ENCODE measurements around the gene MROH8.
"Not testable (repeated sequence)": the region's sequence is repeated elsewhere in the genome, so short reads cannot be mapped to it uniquely, and the experiment has no call there.

Gene MROH8

DNA sequence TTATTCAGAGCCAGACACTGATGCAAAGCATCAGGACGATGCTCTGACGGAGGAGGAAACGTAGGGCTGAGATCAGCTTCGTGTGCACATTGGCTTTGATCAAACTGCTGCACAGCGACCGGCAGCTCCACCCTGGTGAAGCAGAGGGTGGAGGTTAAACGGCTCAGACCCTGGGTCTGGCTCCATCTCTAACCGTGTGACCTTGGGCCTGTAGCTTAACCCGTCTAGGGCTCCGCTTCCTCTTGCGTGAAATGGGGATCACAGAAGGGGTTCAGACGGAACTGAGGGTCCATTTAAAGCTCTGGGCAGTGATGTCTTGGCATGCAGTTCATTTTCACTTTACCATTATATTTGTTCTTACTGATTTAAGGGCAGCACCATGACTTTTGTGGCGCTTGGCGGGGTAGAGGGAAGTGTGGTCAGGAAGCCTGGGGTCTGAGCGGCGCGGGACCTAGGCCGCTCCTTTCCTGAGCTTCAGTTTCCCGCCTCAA lies 84.2 kb downstream of the MROH8 start:
- Mint-ChIP-seq H3K36me3 (peaks cover 3% of the 10 kb centered on the region), H3K27ac (peak overlapping the region; percentile 98), H3K9me3 (no peaks in the 10 kb centered on the region), H3K4me1 (peaks cover 40% of the 10 kb centered on the region), H3K4me3 (peak overlapping the region; percentile 99), H3K27me3 (no peaks in the 10 kb centered on the region)

GRCh38 chr20:37090407-37090806 lies 88.9 kb downstream of the MROH8 start:
- no peaks in the 10 kb centered on the region for H3K9me3 Mint-ChIP-seq
- no peaks in the 10 kb centered on the region for H3K27me3 Mint-ChIP-seq
- no peak overlapping the region for H3K4me3 Mint-ChIP-seq
- peaks cover 38% of the 10 kb centered on the region for H3K4me1 Mint-ChIP-seq
- H3K27ac Mint-ChIP-seq, result no peak overlapping the region
- H3K36me3 Mint-ChIP-seq, result peaks cover 6% of the 10 kb centered on the region

- peaks cover 40% of the 10 kb centered on the region for H3K4me1 Mint-ChIP-seq
- H3K36me3 Mint-ChIP-seq, result peaks cover 11% of the 10 kb centered on the region
- H3K9me3 Mint-ChIP-seq, result no peaks in the 10 kb centered on the region
- H3K4me3 Mint-ChIP-seq, result no peak overlapping the region
- H3K27me3 Mint-ChIP-seq, result no peaks in the 10 kb centered on the region
- no peak overlapping the region for H3K27ac Mint-ChIP-seq
These were observed 97.5 kb downstream of the MROH8 start for GRCh38 chr20:37081717-37082289.

GRCh38 chr20:37077009-37077408 lies 102.3 kb downstream of the MROH8 start:
- Mint-ChIP-seq H3K27me3 (no peaks in the 10 kb centered on the region), H3K27ac (no peak overlapping the region), H3K9me3 (peaks cover 5% of the 10 kb centered on the region), H3K36me3 (peaks cover 13% of the 10 kb centered on the region), H3K4me1 (peaks cover 59% of the 10 kb centered on the region), H3K4me3 (no peak overlapping the region)

DNA sequence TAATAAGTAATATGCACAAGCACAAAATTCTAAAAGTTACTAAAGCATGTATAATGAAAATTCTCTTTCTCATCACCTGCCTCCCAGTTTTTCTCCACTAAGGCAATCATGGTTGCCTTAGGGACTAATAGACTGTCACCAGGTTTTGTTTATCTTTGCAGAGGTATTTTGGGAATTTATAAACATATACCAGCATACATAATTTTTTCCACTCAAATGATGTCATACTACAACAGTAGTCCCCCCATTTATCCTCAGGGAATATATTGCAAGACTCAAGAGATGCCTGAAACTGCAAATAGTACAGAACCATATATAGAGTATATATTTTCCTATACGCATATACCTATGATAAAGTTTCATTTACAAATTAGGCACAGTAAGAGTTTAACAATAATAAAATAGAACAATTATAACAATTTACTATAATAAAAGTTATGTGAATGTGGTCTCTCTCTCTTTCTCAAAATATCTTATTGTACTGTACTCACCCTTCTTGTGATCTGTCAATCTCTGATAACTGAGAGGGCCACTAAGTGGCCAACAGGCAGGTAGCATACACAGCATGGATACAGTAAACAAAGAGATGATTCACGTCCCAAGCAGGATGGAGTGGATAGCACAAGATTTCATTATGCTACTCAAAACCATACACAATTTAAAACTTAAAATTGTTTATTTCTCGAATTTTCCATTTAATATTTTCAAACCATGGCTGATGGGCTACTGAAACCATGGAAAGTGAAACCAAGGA lies 103.2 kb downstream of the MROH8 start:
- Mint-ChIP-seq H3K27me3 (no peaks in the 10 kb centered on the region), H3K4me1 (peaks cover 59% of the 10 kb centered on the region), H3K9me3 (peaks cover 5% of the 10 kb centered on the region), H3K4me3 (no peak overlapping the region), H3K27ac (no peak overlapping the region), H3K36me3 (peaks cover 16% of the 10 kb centered on the region)

DNA sequence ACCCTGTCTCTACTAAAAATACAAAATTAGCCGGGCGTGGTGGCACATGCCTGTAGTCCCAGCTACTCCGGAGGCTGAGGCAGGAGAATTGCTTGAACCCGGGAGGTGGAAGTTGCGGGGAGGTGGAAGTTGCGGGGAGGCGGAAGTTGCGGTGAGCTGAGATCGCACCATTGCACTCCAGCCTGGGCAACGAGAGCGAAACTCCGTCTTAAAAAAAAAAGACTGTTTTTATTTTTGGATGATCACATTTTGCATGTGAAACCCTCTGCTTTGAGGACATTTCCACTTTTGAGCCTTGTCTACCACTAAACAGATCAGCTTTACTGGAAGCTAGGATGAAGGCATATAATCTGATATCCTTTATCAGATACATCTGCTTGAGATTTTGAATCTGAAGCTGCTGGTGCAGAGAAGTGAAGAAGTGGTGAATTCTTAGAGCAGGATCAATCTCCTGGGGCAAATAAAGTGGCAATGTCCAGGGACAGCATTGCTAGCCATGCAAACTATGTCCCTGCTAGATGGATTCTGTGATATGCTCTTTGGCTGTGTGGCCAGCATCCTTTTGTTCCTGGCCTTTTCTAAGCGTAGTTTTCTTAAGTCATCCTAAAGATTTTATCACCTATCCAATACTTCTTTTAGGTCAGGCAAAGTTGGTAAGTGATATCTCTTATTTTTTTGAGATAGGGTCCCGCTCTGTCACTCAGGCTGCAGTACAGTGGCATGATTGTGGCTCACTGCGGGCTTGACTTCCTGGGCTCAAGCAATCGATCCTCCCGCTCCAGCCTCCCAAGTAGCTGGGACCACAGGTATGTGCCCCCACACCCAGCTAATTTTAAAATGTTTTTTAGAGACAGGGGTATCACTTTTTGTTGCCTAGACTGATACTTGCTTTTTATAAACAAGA lies 106.8 kb downstream of the MROH8 start:
- H3K4me1 Mint-ChIP-seq, result peaks cover 39% of the 10 kb centered on the region
- H3K27ac Mint-ChIP-seq, result peak overlapping the region; percentile 91
- H3K9me3 Mint-ChIP-seq, result peaks cover 5% of the 10 kb centered on the region
- H3K36me3 Mint-ChIP-seq, result peaks cover 7% of the 10 kb centered on the region
- H3K4me3 Mint-ChIP-seq, result no peak overlapping the region
- H3K27me3 Mint-ChIP-seq, result no peaks in the 10 kb centered on the region

DNA sequence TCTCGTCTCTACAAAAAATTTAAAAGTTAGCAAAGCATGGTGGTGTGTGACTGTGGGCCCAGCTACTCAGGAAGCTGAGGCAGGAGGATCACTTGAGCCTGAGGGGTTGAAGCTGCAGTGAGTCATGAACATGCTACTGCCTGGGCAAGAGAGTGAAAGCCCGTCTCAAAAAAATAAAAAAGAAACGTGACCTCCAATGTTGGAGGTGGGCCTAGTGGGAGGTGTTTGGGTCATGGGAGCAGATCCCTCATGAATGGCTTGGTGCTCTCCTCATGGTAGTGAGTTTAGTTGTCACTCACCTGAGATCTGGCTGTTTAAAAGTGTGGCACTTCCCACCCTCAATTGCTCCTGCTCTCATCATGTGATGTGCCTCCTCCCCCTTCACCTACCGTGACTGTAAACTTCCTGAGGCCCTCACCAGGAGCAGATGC lies 107.9 kb downstream of the MROH8 start:
- Mint-ChIP-seq H3K27me3 (no peaks in the 10 kb centered on the region), H3K27ac (peak overlapping the region; percentile 91), H3K4me1 (peaks cover 35% of the 10 kb centered on the region), H3K9me3 (peaks cover 5% of the 10 kb centered on the region), H3K36me3 (peaks cover 7% of the 10 kb centered on the region), H3K4me3 (peak overlapping the region; percentile 60)

DNA sequence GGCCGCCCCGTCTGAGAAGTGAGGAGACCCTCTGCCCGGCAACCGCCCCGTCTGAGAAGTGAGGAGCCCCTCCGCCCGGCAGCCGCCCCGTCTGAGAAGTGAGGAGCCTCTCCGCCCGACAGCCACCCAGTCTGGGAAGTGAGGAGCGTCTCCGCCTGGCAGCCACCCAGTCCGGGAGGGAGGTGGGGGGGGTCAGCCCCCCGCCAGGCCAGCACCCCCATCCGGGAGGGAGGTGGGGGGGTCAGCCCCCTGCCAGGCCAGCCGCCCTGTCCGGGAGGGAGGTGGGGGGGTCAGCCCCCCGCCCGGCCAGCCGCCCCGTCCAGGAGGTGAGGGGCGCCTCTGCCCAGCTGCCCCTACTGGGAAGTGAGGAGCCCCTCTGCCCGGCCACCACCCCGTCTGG lies 109.8 kb downstream of the MROH8 start:
- H3K27me3 Mint-ChIP-seq, H3K4me3 Mint-ChIP-seq, H3K9me3 Mint-ChIP-seq, H3K36me3 Mint-ChIP-seq, H3K27ac Mint-ChIP-seq: not testable (repeated sequence)
- peaks cover 30% of the 10 kb centered on the region for H3K4me1 Mint-ChIP-seq

GRCh38 chr20:37066168-37066567 lies 113.2 kb downstream of the MROH8 start:
- H3K4me3 Mint-ChIP-seq, result no peak overlapping the region
- H3K27me3 Mint-ChIP-seq, result no peaks in the 10 kb centered on the region
- H3K36me3 Mint-ChIP-seq, result peaks cover 7% of the 10 kb centered on the region
- no peaks in the 10 kb centered on the region for H3K9me3 Mint-ChIP-seq
- no peak overlapping the region for H3K27ac Mint-ChIP-seq
- H3K4me1 Mint-ChIP-seq, result peaks cover 9% of the 10 kb centered on the region

DNA sequence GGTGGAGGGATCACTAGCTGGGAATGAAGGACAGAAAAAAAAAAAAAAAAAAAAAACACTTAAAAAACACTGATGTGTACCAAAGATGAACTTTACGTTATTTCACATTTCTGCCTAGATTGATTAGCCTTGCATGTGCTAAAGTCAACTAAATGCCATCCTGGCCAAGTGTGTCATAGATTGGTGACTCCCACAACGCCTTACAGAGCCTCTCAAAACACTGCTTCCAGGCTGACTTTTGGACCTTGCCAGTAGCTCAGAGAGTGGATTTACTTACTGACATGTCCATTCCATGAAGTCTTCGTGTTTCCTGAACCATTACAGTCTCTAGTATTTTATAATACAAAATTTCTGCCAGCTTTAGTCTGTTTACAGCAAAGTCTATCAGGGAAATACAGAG lies 124.1 kb downstream of the MROH8 start:
- H3K27ac Mint-ChIP-seq, result no peak overlapping the region
- peaks cover 3% of the 10 kb centered on the region for H3K4me1 Mint-ChIP-seq
- H3K36me3 Mint-ChIP-seq, result peaks cover 42% of the 10 kb centered on the region
- H3K4me3 Mint-ChIP-seq, result no peak overlapping the region
- no peaks in the 10 kb centered on the region for H3K27me3 Mint-ChIP-seq
- no peaks in the 10 kb centered on the region for H3K9me3 Mint-ChIP-seq

DNA sequence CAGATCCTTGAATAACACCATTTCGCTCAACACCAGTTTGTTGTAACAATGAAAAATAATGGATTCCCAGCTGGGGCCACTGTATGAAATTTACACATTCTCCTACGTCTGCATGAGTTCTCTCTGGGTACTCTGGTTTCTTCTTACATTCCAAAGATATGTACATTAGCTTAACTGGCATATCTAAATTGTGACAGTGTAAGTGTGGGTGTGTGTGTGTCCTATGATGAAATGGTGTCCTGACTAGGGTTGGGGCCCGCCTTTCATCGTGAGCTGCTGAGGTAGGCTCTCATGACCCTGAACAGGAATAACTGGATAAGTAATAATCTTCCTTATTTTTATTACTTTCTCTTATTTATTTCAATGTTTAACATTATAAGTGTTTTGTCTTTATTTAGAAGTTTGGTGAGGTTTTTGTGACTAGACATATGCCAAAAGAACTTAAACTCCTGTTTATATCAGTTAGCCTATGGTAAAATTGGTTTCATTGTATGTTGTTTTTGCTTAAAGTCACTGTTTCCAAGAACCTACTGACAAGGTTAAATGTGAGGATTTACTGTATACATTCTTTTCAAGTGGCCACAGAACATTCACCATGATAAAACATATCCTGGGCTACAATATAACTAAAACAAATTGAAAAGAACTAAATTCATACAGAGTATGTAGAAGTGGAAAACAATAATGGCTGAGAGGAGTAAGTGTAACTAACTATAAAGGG lies 126.0 kb downstream of the MROH8 start:
- H3K36me3 Mint-ChIP-seq, result peaks cover 41% of the 10 kb centered on the region

More for the DNA sequence above, 126.0 kb downstream of the MROH8 start:
- H3K4me1 Mint-ChIP-seq, result peaks cover 4% of the 10 kb centered on the region
- peak overlapping the region; percentile 38 for H3K27ac Mint-ChIP-seq
- H3K27me3 Mint-ChIP-seq, result no peaks in the 10 kb centered on the region
- no peaks in the 10 kb centered on the region for H3K9me3 Mint-ChIP-seq
- H3K4me3 Mint-ChIP-seq, result no peak overlapping the region
